Measurements from ENCODE around the gene SRRD.

DNA sequence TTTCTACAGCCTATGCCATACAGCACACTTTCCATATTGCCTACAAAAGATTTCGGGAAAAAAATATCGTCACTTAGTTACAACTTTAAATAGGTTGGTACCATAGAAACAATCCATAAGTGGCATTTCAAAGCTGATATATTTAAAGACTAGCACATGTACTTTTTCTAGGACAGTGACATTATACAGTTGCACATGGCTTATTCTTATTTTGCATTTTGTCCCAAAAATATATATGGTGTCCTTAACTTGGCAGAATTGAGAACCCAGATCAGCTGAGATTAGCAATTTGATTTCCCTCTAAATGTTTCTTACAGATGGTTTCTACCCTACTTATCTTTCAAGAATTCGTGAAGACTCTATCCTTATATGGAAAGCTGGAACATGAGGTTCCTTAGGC lies 32.3 kb downstream of the SRRD start:
- TF ChIP-seq ZNF317 (CRISPR knock-in tag; IDR thresholded peaks at IDR 0.05; ENCODE audit: borderline replicate concordance, low read depth) (no peak), CTCF (IDR thresholded peaks at IDR 0.05) (no peak), ZNF121 (CRISPR knock-in tag; IDR thresholded peaks at IDR 0.05) (no peak), FOXP1 (CRISPR knock-in tag; IDR thresholded peaks at IDR 0.05; ENCODE audit: borderline replicate concordance) (no peak), JUN (CRISPR knock-in tag; IDR thresholded peaks at IDR 0.05) (no peak), SMAD3 (CRISPR knock-in tag; IDR thresholded peaks at IDR 0.05; ENCODE audit: borderline replicate concordance) (no peak), IRF1 (CRISPR knock-in tag; IDR thresholded peaks at IDR 0.05) (no peak), SP1 (CRISPR knock-in tag; conservative IDR thresholded peaks at IDR 0.05) (no peak), NR3C1 (CRISPR knock-in tag; conservative IDR thresholded peaks at IDR 0.05; ENCODE audit: low read depth) (no peak), PRRX2 (CRISPR knock-in tag; IDR thresholded peaks at IDR 0.05) (no peak)
- TF ChIP-seq, protein P1, sequence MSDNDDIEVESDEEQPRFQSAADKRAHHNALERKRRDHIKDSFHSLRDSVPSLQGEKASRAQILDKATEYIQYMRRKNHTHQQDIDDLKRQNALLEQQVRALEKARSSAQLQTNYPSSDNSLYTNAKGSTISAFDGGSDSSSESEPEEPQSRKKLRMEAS (CRISPR knock-in tag; IDR thresholded peaks at IDR 0.05): no peak
